Amniotic stem cell (primary cell): ENCODE results near the gene NFKBIB.

Experiments used
- DNase-seq: peaks from one replicate; lab custom pipeline; 2025; lab: John Stamatoyannopoulos, UW

Gene NFKBIB

GRCh38 chr19:38958301-38958700 is 58.5 kb downstream of the NFKBIB start:
- DNase-seq: no peak
